NB4 (cell line): ENCODE data around the gene PHF20.
"Not testable (repeated sequence)": the region's sequence is repeated elsewhere in the genome, so short reads cannot be mapped to it uniquely, and the experiment has no call there.

ENCODE experiments used
- DNase-seq: peaks from one replicate; pipeline ENCODE4 v3.0.0; 2010; ENCODE audit warnings: low read depth
- H3K4me3 ChIP-seq: one replicate; pipeline ENCODE4 v1.5.1; 2011; ENCODE audit warnings: mild to moderate bottlenecking, low read depth, low read length, moderate library complexity
- CTCF ChIP-seq: IDR thresholded peaks from one replicate; pipeline ENCODE4 v1.5.1; 2012; ENCODE audit warnings: low read depth, low read length
- MAX ChIP-seq: IDR thresholded peaks from 2 replicates; pipeline ENCODE4 v1.6.1; 2011; ENCODE audit warnings: low read depth, low read length
- MYC ChIP-seq: IDR thresholded peaks from 2 replicates; pipeline ENCODE4 v1.6.1; 2011; ENCODE audit warnings: low read depth, low read length
- POLR2A ChIP-seq: IDR thresholded peaks from 2 replicates; pipeline ENCODE4 v1.6.1; 2011; ENCODE audit warnings: mild to moderate bottlenecking; ENCODE audit not compliant: insufficient read length; ENCODE audit errors: extremely low read depth

The PHF20 gene

GRCh38 chr20:35878113-35878625, 106.4 kb downstream of the PHF20 start:
- TF ChIP-seq MYC (no peak), MAX (no peak), POLR2A (no peak), CTCF (no peak)
- DNase-seq = no peak
- H3K4me3 ChIP-seq = no peak overlapping the region

GRCh38 chr20:35881676-35882075, 109.9 kb downstream of the PHF20 start:
- H3K4me3 ChIP-seq = no peak overlapping the region
- TF ChIP-seq MYC = no peak
- no peak for TF ChIP-seq POLR2A
- TF ChIP-seq MAX = no peak
- no peak for TF ChIP-seq CTCF
- no peak for DNase-seq

- DNase-seq = peak; percentile 23
- H3K4me3 ChIP-seq = not testable (repeated sequence)
Observed at GRCh38 chr20:35882427-35883161, 110.8 kb downstream of the PHF20 start.

- no peak for DNase-seq
- no peak overlapping the region for H3K4me3 ChIP-seq
- TF ChIP-seq MAX = no peak
- TF ChIP-seq MYC = no peak
- no peak for TF ChIP-seq CTCF
- TF ChIP-seq POLR2A = no peak
Observed at GRCh38 chr20:35883336-35883777, 111.5 kb downstream of the PHF20 start.

- DNase-seq = peak; percentile 72
- H3K4me3 ChIP-seq = no peak overlapping the region
- peak; percentile 54 for TF ChIP-seq CTCF
- no peak for TF ChIP-seq MAX
Observed at GRCh38 chr20:35883778-35884540, 112.1 kb downstream of the PHF20 start.

- TF ChIP-seq POLR2A = no peak
- TF ChIP-seq MYC = no peak
- TF ChIP-seq MAX = no peak
- no peak for TF ChIP-seq CTCF
- H3K4me3 ChIP-seq = no peak overlapping the region
- DNase-seq = no peak
Observed at GRCh38 chr20:35884541-35884865, 112.7 kb downstream of the PHF20 start.
